A673 (cell line): ENCODE data around the gene ENTPD2.

ENCODE experiments used
- EZH2 ChIP-seq: fragments of 200-600 bp; sonication (generic); IDR thresholded peaks from 2 replicates; pipeline ENCODE4 v1.6.1; 2017; ENCODE audit warnings: borderline replicate concordance, low read depth, mild to moderate bottlenecking, mixed read lengths, antibody characterized with exemption, low read length; ENCODE audit not compliant: poor library complexity, severe bottlenecking
- TF ChIP-seq, protein P1 (sequence below): fragments of 300-800, 200-600 bp; sonication (generic); conservative IDR thresholded peaks from 2 replicates; pipeline ENCODE4 v1.5.1; 2017; ENCODE audit warnings: low read depth, mild to moderate bottlenecking, antibody characterized with exemption, low read length, moderate library complexity, mixed read lengths

DNA sequence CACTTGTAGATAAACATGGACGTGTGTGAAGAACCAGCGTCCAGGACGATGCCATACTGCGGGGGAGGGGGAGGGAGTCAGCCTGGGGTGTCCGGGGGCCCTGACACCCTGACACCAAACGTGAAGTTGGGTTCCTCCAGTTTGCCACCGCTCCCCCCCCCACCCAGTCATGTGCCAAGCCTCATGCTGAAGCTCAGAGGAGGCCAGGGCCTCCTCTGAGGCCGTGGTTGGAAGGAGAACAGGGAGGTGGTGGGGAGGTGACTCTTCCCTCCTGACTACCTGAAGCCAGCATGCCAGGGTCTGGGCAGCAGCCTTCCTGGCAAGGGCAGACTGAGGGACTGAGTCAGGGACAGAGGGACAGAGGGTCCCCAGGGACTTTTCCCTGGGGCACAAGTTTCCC, 1.6 kb downstream of the ENTPD2 start:
- TF ChIP-seq, protein P1, sequence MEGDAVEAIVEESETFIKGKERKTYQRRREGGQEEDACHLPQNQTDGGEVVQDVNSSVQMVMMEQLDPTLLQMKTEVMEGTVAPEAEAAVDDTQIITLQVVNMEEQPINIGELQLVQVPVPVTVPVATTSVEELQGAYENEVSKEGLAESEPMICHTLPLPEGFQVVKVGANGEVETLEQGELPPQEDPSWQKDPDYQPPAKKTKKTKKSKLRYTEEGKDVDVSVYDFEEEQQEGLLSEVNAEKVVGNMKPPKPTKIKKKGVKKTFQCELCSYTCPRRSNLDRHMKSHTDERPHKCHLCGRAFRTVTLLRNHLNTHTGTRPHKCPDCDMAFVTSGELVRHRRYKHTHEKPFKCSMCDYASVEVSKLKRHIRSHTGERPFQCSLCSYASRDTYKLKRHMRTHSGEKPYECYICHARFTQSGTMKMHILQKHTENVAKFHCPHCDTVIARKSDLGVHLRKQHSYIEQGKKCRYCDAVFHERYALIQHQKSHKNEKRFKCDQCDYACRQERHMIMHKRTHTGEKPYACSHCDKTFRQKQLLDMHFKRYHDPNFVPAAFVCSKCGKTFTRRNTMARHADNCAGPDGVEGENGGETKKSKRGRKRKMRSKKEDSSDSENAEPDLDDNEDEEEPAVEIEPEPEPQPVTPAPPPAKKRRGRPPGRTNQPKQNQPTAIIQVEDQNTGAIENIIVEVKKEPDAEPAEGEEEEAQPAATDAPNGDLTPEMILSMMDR: no peak
- TF ChIP-seq EZH2: no peak
